NOMO-1 treated with dmso at 0.1 percent for 144 hours (cell line): ENCODE measurements around the gene DTHD1.

ENCODE experiments used
- DNase-seq: peaks from one replicate; lab custom pipeline; 2025; ENCODE audit not compliant: unreplicated experiment; lab: John Stamatoyannopoulos, UW

The DTHD1 gene

DNA sequence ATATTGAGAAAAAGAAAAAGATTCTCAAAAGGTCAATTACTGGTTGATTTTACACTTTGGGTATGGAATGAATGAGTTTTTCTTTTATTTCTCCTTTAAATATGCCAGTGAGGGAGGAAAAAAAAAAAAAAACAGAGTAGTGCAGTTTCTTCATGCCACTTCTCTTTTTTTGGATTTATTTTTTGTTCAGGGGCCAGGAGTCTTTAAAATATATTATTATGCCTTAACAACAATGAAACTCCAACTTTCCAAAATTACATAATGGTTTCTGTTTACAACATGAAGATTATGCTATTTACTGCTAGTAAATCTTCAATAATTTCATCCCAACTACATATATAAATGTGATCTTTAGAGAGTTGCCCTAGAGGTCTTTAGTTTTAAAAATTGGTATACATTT is 31.9 kb downstream of the DTHD1 start:
- DNase-seq, result no peak

DNA sequence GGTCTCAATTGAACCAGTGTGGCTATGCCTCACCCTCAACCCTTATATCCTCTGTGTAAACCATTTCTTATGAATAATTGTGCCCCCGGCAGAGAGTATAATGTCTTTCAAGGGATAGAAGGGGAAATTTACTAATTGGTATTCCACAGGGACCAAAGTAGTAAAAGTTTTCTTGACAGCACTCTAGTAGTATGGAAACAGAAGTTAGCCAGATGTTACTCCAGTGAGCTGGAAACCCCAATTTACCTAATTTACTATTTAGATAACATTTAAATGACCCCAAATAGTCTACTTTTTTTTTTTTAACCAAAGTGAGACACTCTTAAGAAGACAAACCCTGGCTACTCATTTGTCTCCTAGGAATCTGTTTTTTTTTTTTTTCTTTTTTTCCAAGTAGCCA is 32.3 kb downstream of the DTHD1 start:
- DNase-seq, result no peak

DNA sequence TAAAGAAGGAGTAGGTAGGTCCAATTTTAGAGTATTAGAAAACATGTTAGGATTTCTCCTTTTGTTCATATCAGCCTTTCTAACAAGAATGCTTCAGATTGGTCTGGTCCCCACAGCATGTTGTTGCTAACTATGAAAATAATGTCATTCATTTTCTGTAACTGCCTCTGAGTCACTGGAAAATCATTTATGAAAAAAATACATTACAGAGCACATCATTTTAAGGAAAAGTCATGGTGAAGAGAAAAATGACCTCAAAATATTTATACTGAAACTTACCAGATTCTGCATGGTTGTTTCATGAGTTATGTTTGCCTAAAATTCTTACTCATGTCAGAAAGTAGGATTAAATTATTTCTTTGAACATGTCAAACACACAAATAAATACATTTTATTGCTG is 35.2 kb downstream of the DTHD1 start:
- no peak for DNase-seq

GRCh38 chr4:36317721-36318120 is 36.3 kb downstream of the DTHD1 start:
- no peak for DNase-seq

DNA sequence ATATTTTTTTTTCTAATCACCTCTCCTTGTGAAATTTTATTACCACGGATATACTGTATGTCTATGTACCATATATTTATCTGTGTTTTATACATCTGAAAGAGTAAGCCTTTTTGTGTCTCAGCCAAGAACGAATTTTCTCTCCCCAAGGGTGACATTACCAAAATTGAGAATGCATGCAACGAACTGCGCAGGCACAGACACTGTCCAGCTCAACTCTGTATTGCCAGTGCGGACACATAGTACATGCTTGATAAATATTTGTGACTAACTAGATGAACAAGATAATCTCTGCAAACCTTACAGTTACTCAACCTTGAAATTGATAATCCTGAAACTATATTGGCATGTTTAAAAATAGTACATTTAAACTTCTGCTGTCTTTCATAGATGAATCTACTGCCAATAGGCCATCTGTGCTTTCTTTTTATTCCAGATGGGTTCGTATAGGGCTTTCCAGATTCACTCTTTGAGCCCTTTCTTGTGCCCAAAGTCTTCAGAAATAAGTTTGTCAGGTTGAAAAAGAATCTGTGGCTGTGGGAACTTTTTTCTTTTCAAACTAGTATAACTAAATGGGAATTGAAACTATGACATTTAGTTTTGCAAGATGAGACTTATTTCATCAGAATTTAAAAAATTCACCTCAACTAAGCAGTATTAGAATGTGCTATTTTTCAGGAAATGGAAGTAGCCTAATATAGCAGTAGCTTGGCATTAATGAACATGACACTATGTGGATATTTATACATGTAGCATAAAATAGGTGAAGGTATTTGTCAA is 38.9 kb downstream of the DTHD1 start:
- DNase-seq, result no peak

DNA sequence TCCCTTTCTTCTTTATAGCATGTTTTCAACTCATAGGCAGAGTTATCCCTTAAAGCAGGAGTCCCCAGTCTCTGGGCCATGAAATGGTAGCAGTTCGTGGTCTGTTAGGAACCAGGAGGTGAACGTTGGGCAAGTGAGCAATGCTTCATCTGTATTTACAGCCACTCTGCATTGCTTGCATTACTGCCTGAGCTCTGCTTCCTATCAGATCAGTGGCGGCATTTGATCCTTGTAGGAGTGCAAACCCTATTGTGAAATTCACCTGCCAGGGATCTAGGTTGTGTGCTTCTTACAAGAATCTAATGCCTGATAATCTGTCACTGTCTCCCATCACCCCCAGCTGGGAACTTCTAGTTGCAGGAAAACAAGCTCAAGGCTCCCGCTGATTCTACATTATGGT is 39.8 kb downstream of the DTHD1 start:
- DNase-seq, result no peak

- DNase-seq, result no peak
Measured at GRCh38 chr4:36322921-36323354, 41.5 kb downstream of the DTHD1 start.

- no peak for DNase-seq
Measured at GRCh38 chr4:36323816-36324419, 42.5 kb downstream of the DTHD1 start.

DNA sequence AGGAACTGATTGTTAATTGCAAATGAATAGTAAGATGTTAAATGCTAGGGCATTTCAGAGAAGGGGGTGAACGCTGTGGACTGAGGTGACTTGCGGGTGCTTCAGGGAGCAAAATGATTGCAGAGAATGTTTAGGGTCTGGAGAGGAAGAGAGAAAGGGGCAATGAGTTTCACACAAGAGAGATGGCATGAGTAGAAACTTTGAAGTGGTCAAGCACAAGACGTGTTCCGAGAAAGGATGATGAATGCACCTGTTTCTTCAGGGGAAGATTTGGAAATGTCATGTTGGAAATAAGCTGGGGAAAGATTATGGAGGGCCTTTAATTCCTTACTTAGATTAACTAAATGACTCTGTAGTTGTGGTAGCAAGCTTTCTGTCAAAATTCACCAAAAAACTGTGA is 43.4 kb downstream of the DTHD1 start:
- DNase-seq, result no peak

- peak; percentile 38 for DNase-seq
Measured at GRCh38 chr4:36325499-36325898, 44.1 kb downstream of the DTHD1 start.

DNA sequence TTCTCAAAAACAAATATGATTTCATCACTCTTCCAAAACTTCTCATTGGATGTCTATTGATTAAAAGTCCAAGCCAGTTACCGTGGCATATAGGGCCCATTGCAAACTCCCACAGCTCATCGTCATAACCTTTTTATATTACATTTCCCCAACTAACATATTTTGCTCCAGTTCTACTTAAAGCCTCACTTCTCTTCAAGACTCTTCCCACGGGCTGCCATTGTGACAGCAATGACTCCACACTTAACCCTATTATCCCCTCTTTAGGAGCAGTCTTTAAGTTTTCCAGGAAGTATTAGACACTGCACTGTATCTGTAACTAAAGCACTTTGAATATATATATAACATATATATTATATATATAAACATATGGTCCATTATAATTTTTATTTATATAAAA is 44.5 kb downstream of the DTHD1 start:
- DNase-seq, result no peak

- no peak for DNase-seq
Measured at GRCh38 chr4:36326476-36327029, 45.1 kb downstream of the DTHD1 start.

DNA sequence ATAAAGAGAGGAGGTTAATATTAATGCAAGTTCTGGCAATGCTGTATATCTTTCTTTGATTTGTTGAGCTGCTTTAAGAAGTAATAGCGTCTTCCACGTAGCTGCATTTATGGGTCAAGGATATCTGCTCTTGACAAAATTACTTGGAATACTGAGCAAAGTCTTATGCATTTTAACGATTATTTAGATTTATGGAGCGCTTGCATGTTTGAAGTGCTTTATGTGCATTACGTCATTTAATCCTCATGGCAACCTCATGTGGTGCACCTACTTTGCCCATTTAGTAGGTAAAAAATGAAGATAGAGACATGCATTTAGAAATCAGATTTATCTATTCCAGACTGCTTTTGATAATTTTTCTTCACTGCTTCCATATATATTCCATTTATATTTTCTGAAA is 46.0 kb downstream of the DTHD1 start:
- no peak for DNase-seq

DNA sequence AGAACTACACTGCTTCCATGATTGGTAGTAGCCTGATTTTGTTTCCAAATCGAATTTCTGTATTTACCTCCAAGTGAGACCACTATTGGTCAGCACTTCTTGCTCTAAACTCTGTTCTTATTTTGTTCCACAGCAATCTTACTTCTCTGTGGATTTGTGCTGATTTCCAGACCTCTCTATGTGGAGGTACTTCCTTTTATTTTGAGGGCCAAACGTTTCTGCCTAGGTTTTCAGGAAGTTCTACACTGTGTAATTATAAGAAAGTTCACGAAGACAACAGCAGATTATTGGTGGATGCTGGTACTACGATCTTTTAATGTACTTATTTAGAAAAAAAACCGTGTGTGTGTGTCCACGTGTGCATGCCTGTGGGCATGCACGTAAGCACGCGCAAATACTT is 46.7 kb downstream of the DTHD1 start:
- DNase-seq, result peak; percentile 73

DNA sequence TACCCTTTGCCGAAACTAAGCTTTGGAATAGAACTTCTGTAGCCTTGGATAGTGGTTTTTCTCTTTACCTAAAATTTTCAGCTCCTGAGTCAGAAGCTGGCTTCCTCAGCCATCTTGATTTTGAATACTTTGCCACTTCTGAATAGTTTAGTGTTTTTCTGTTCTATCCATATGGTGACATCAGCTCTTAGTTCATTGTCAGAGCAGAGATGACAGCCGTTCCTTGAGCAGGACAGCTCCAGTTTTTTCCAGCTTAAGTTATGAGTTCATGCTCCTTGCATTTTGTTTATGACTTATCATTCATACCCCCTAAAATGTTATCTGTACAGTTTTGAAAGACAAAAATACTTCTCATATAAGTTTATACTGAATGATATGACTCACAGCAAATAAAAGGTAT is 47.8 kb downstream of the DTHD1 start:
- no peak for DNase-seq

DNA sequence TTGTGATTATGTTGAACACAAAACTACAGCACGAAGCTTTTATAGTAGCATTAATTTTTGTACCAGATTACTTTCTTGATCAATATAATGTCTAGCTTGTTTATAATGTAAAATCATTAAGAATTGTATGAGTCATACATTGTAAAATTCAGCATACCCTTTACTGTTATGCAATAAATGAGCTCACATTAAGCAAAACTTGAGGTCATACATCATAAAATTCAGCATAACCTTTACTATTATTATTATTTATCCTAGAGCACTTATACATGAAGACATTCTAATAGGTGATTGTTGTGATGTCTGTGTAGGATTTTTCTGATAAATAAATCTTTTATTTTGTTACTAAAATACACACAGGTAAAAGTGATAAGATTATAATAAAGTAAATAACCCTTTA is 49.4 kb downstream of the DTHD1 start:
- no peak for DNase-seq

DNA sequence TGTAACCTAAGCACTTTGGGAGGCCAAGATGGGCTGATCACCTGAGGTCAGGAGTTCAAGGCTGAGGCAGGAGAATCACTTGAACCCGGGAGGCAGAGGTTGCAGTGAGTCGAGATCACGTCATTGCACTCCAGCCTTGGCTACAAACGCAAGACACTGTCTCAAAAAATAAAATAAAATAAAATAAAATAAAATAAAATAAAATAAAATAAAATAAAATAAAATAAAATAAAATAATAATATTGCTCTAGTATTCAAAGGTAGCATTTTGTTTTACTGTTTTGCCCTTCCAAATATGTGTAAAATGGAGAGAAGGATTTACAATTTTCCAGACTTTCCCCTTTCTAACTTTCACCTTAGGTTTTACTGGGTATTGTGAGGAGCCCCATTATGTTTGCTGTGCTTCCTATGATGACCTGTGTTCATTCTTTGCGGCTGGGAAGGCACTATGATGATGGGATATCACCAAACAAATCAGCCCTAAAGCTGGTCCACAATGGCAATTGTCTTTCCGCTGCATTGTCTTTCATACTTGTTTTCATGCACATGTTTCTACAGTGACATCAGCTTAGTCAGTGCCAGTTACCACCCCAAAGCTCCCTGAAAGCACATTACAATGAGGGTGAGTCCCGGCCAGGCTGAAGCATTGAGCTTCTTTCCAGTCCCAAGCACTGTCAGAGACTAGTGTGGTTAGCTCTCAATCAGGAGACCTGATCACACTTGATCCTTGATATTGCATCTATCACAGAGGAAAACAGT is 50.8 kb downstream of the DTHD1 start:
- no peak for DNase-seq

DNA sequence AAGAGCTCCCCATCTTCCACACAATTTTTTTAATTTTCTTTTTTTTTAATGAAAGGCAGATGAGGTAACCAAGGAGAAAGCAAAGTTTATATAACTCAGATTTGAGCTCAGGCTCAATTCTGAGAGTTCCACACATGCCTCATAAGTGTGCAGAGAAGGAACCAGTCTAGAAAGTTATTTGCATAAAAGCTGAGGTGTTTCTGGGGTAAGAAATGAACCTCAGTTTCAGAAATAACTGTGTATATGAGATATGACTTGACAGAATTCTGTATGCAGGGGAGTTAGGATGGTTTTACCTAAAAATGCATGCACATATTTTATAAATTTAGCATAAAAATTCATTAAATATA is 51.3 kb downstream of the DTHD1 start:
- DNase-seq, result no peak

DNA sequence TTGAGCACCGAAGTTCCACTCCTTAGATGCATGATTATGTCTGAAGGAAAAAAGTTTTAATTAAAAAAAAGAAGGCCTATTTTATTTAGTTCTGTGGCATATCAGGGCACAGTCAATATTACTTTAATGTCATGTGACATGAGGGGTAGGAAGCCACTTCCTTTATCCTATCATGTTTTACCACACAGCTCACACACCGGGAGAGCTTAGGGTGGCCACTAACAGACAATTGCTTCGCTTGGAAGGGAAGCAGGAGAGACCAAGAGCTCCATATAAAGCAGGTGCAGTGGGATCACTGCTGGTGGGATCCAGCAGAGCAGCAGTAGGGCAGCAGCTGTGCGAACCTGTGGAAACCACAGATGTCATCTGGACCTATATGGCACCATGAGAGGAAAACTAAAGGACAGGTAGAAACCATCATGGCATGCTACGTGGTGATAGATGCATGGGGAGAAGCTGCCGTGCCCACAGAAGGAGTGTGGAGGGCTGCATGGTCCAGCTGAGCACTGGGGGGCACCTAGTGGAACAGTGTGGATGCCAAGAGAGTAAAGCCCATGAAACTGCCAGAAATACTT is 52.0 kb downstream of the DTHD1 start:
- DNase-seq, result no peak

DNA sequence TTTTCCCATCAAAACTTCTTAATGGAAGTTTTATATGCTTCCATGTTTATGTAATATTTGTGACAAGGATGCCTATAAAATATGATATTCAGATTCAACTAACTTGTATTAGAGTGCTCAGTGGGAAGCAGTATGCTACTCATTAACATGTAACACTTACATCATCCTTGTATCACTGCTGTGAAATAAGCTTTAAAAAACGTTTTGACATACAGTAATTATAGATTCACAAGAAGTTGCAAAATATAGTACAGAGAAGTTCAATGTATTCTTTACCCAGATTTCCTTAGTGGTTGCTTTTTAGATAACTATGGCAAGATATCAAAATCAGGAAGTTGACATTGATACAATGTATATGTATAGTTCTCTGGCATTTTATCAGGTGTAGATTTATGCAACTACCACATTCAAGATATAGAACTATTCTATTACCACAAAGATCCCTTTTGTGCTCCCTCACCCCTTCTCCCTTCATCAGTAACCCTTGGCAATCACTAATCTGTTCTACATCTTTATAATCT is 56.3 kb downstream of the DTHD1 start:
- DNase-seq, result peak; percentile 36

DNA sequence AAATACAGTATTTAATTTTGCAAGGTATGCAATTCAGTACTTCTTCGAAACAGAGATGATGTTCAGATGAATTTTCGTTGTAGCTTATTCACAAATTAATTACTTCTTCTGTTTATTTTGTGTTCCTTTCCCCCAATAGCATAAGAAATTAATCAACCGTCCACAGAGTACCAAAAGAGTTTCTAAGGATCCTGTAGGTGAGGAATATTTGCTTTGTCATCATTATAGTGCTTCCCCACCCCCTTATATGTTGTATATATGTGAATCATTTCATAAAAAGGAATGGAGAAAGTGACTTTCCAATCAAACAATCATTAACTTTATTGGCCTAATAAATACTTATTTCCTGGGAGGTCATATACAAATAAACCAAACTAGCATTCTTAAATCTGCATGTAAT is 57.6 kb downstream of the DTHD1 start:
- no peak for DNase-seq
